CD4-positive, alpha-beta T cell treated with Interferon gamma for 1 hour (primary cell): ENCODE measurements around the gene ART4.
A peak's percentile ranks its signal among the peaks of the same experiment; 100 is the strongest.

Experiments
- DNase-seq: peaks from one replicate; pipeline ENCODE4 v3.0.0-alpha.2; 2020

Gene ART4

GRCh38 chr12:14850929-14851663 is 7.8 kb upstream of the ART4 start:
- no peak for DNase-seq

- DNase-seq, result no peak
Measured at GRCh38 chr12:14849661-14850060, 6.3 kb upstream of the ART4 start.

- no peak for DNase-seq
Measured at GRCh38 chr12:14846876-14847580, 3.7 kb upstream of the ART4 start.

GRCh38 chr12:14846042-14846587 is 2.8 kb upstream of the ART4 start:
- DNase-seq, result no peak

- peak; percentile 22 for DNase-seq
Measured at GRCh38 chr12:14845350-14845750, 2.0 kb upstream of the ART4 start.

- DNase-seq, result no peak
Measured at GRCh38 chr12:14844401-14844800, 1.1 kb upstream of the ART4 start.

- DNase-seq, result no peak
Measured at GRCh38 chr12:14842315-14842714, 1.0 kb downstream of the ART4 start.

- no peak for DNase-seq
Measured at GRCh38 chr12:14841761-14842160, 1.6 kb downstream of the ART4 start.

- no peak for DNase-seq
Measured at GRCh38 chr12:14840616-14841015, 2.7 kb downstream of the ART4 start.

GRCh38 chr12:14839262-14839661 is 4.1 kb downstream of the ART4 start:
- DNase-seq, result no peak

GRCh38 chr12:14836336-14837210 is 6.8 kb downstream of the ART4 start:
- DNase-seq, result no peak

- no peak for DNase-seq
Measured at GRCh38 chr12:14834509-14834908, 8.8 kb downstream of the ART4 start.

- no peak for DNase-seq
Measured at GRCh38 chr12:14833952-14834351, 9.4 kb downstream of the ART4 start.

GRCh38 chr12:14833336-14833735 is 10.0 kb downstream of the ART4 start:
- no peak for DNase-seq

- DNase-seq, result no peak
Measured at GRCh38 chr12:14828892-14829291, 14.4 kb downstream of the ART4 start.

GRCh38 chr12:14827043-14827442 is 16.3 kb downstream of the ART4 start:
- no peak for DNase-seq

GRCh38 chr12:14826491-14826890 is 16.8 kb downstream of the ART4 start:
- no peak for DNase-seq

- no peak for DNase-seq
Measured at GRCh38 chr12:14825256-14825655, 18.1 kb downstream of the ART4 start.

GRCh38 chr12:14824012-14824634 is 19.2 kb downstream of the ART4 start:
- DNase-seq, result no peak

- no peak for DNase-seq
Measured at GRCh38 chr12:14814014-14814413, 29.3 kb downstream of the ART4 start, which contains the start of gene SMCO3. Gene SMCO3 (minus strand): TSS chr12:14814182. CDS start chr12:14806680, 7,502 bp downstream.

- DNase-seq, result no peak
Measured at GRCh38 chr12:14811486-14811885, 31.8 kb downstream of the ART4 start.

GRCh38 chr12:14810953-14811483 is 32.3 kb downstream of the ART4 start:
- DNase-seq, result no peak
